HCT116 (cell line): Measurements from ENCODE around the gene SAXO2. TPM values are rescaled to one million over a fixed set of nuclear protein-coding genes. Genes with fewer than 3 reads are reported as not detected.
"Not testable (repeated sequence)": the region's sequence is repeated elsewhere in the genome, so short reads cannot be mapped to it uniquely, and the experiment has no call there.

ENCODE experiments used
- ATAC-seq: fragments of 200-7000 bp; cut with Tn5 transposase; 2 replicates; pipeline ENCODE4 v1.9.1; 2020; ENCODE audit warnings: mild to moderate bottlenecking, moderate library complexity
- BruUV-seq: library from RNA; stranded (reverse); fragments of 400-500 nt; replicated peaks from 2 replicates; lab custom pipeline; 2021; lab: Mats Ljungman, UMichigan
- CTCF ChIA-PET: fragments of 300-600 bp; sonication (Branson Sonifier 250); formaldehyde crosslinking; loops from one replicate; lab custom pipeline; 2021; ENCODE audit warnings: antibody characterized with exemption; lab: Charles Lee
- POLR2A ChIA-PET: fragments of 300-600, 350-600 bp; sonication (Branson Sonifier 250); formaldehyde crosslinking; loops from one replicate; lab custom pipeline; 2021; ENCODE audit warnings: antibody characterized with exemption; lab: Charles Lee
- RAD21 ChIA-PET, 2 experiments: fragments of 300-600 bp; sonication (Branson Sonifier 250); formaldehyde crosslinking; loops; one replicate each; lab custom pipeline; 2023; ENCODE audit warnings: low total read pairs in 2 of 2; ENCODE audit not compliant: uncharacterized antibody in 2 of 2, unreplicated experiment in 2 of 2, low non-redundant PET in 1 of 2; lab: Charles Lee
- DNase-seq: peaks from one replicate; pipeline ENCODE4 v3.0.0-alpha.2; 2010; ENCODE audit warnings: low read depth, low spot score
- H2AFZ ChIP-seq: fragments of 200-600 bp; shearing (Covaris generic), sonication (generic); 2 replicates; pipeline ENCODE4 v1.6.1; 2017; ENCODE audit warnings: low read depth, mixed run types, mixed read lengths, antibody characterized with exemption, low read length; ENCODE audit not compliant: poor library complexity, severe bottlenecking
- H3K27ac ChIP-seq: 2 replicates; pipeline ENCODE4 v1.5.1; 2012; ENCODE audit warnings: low read depth, low read length
- H3K27me3 ChIP-seq: fragments of 200-600 bp; sonication (generic); 2 replicates; pipeline ENCODE4 v1.6.1; 2016; ENCODE audit warnings: mixed run types, low read length, mixed read lengths; ENCODE audit not compliant: insufficient read depth
- H3K36me3 ChIP-seq, 2 experiments: fragments of 200-500 bp in 1 of 2; fragments of 200-600 bp in 1 of 2; sonication (Bioruptor generic) in 1 of 2; sonication (generic) in 1 of 2; 2 replicates each; pipeline versions ENCODE4 v1.5.1 to v1.6.1; 2014 to 2016; ENCODE audit warnings: low read length in 2 of 2, inconsistent platforms in 1 of 2, mixed read lengths in 1 of 2, mixed run types in 1 of 2; ENCODE audit not compliant: insufficient read depth in 2 of 2, control insufficient read depth in 1 of 2
- H3K4me1 ChIP-seq, 2 experiments: fragments of 200-600 bp in 1 of 2; sonication (generic) in 1 of 2; 2 replicates each; pipeline versions ENCODE4 v1.5.1 to v1.6.1; 2012 to 2017; ENCODE audit warnings: low read length in 2 of 2, inconsistent platforms in 1 of 2, mild to moderate bottlenecking in 1 of 2, mixed read lengths in 1 of 2, mixed run types in 1 of 2, moderate library complexity in 1 of 2; ENCODE audit not compliant: insufficient read depth in 2 of 2, control insufficient read depth in 1 of 2
- H3K4me2 ChIP-seq: fragments of 200-600 bp; sonication (generic); 2 replicates; pipeline ENCODE4 v1.6.1; 2017; ENCODE audit warnings: mixed run types, low read length, mixed read lengths
- H3K4me3 ChIP-seq, 2 experiments: fragments of 200-600 bp in 1 of 2; sonication (generic) in 1 of 2; replicated peaks in 1 of 2; 2 replicates each; pipeline ENCODE4 v1.5.1; 2011 to 2016; ENCODE audit warnings: low read length in 2 of 2, control low read depth in 1 of 2, low read depth in 1 of 2, mild to moderate bottlenecking in 1 of 2, mixed read lengths in 1 of 2, mixed run types in 1 of 2
- H3K79me2 ChIP-seq: fragments of 200-600 bp; sonication (generic); 2 replicates; pipeline ENCODE4 v1.6.1; 2017; ENCODE audit warnings: mild to moderate bottlenecking, mixed run types, low read length, moderate library complexity, mixed read lengths; ENCODE audit not compliant: insufficient read depth
- H3K9ac ChIP-seq: fragments of 200-600 bp; sonication (generic); 2 replicates; pipeline ENCODE4 v1.6.1; 2016; ENCODE audit warnings: low read length, mixed read lengths
- H3K9me2 ChIP-seq: fragments of 200-600 bp; sonication (generic), shearing (Covaris generic); 2 replicates; pipeline ENCODE4 v1.6.1; 2017; ENCODE audit warnings: mixed run types, mild to moderate bottlenecking, moderate library complexity; ENCODE audit not compliant: insufficient read depth
- H3K9me3 ChIP-seq, 2 experiments: fragments of 200-500 bp in 1 of 2; fragments of 200-600 bp in 1 of 2; sonication (Bioruptor generic) in 1 of 2; sonication (generic) in 1 of 2; 2 replicates each; pipeline ENCODE4 v1.6.1; 2014 to 2017; ENCODE audit warnings: low read length in 2 of 2, mixed read lengths in 2 of 2, inconsistent platforms in 1 of 2, low read depth in 1 of 2, mild to moderate bottlenecking in 1 of 2, mixed run types in 1 of 2, moderate library complexity in 1 of 2; ENCODE audit not compliant: control insufficient read depth in 1 of 2, insufficient read depth in 1 of 2
- H4K20me1 ChIP-seq: fragments of 200-600 bp; sonication (generic), shearing (Covaris generic); 2 replicates; pipeline ENCODE4 v1.6.1; 2017; ENCODE audit warnings: mixed run types, mild to moderate bottlenecking, moderate library complexity; ENCODE audit not compliant: insufficient read depth
- CBX3 ChIP-seq: IDR thresholded peaks from 2 replicates; pipeline ENCODE4 v1.6.1; 2012; ENCODE audit warnings: low read depth
- CEBPB ChIP-seq: IDR thresholded peaks from 2 replicates; pipeline ENCODE4 v1.6.1; 2012; ENCODE audit warnings: low read depth
- EGR1 ChIP-seq: IDR thresholded peaks from 2 replicates; pipeline ENCODE4 v1.6.1; 2012; ENCODE audit warnings: low read depth
- FOSL1 ChIP-seq: IDR thresholded peaks from 2 replicates; pipeline ENCODE4 v1.6.1; 2012; ENCODE audit warnings: low read depth
- SP1 ChIP-seq: IDR thresholded peaks from 2 replicates; pipeline ENCODE4 v1.6.1; 2012; ENCODE audit warnings: low read depth
- SRF ChIP-seq: IDR thresholded peaks from 2 replicates; pipeline ENCODE4 v1.6.1; 2012; ENCODE audit warnings: low read depth
- YY1 ChIP-seq: IDR thresholded peaks from 2 replicates; pipeline ENCODE4 v1.6.1; 2011; ENCODE audit warnings: low read length, low read depth, moderate library complexity, mild to moderate bottlenecking; ENCODE audit not compliant: insufficient replicate concordance; ENCODE audit errors: extremely low read depth
- intact Hi-C: fragments of 100-400 bp; cut with micrococcal nuclease; formaldehyde crosslinking; loops from 2 replicates; pipeline ENCODE4 v1.10.0; 2022
- total RNA-seq: library from RNA; stranded (reverse); gene quantifications from one replicate; pipeline ENCODE4 v1.2.1, GENCODE V29; 2021; ENCODE audit not compliant: unreplicated experiment
- TF ChIP-seq, protein P1 (sequence below): IDR thresholded peaks from 2 replicates; pipeline ENCODE4 v1.6.1; 2012
- TF ChIP-seq, protein P2 (sequence below), 3 experiments: fragments of 200-600 bp in 1 of 3; sonication (generic) in 1 of 3; IDR thresholded peaks in 2 of 3; conservative IDR thresholded peaks in 1 of 3; 2 replicates each; pipeline ENCODE4 v1.5.1; 2012 to 2017; ENCODE audit warnings: low read depth in 2 of 3, low read length in 2 of 3, antibody characterized with exemption in 1 of 3, borderline replicate concordance in 1 of 3, control low read depth in 1 of 3, mild to moderate bottlenecking in 1 of 3, mixed read lengths in 1 of 3, mixed run types in 1 of 3, moderate library complexity in 1 of 3; ENCODE audit not compliant: insufficient read depth in 1 of 3
- TF ChIP-seq, protein P3 (sequence below): IDR thresholded peaks from 2 replicates; pipeline ENCODE4 v1.6.1; 2012; ENCODE audit warnings: low read depth

Gene SAXO2
- total RNA-seq, 1 experiment from 2014 or later, result 5.7 TPM

DNA sequence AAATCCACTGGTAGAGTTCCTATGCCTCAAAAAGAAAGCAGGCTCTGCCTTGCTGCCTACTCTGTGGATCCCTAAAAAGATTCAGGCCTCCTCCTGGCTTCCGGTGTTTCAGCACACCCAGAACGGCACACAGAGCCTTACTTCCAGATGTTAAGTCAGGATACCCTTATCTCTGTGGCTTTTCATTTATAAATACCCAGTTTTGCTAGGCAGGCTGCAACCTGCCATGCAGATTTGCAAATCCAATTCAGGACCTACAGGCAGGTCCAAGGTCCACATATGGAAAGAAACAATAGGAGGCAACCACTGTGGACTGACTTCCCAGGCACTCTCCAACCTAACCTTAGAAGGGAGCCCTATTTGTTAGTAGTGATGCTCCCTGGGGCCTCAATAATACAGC, 30.8 kb upstream of the SAXO2 start:
- CTCF ChIA-PET, result no interaction called here
- Histone ChIP-seq H3K4me2 (no peak overlapping the region), H3K4me1 (no peaks in the 10 kb centered on the region), H3K36me3 (peaks cover 0 to 3% of the 10 kb centered on the region in 2 experiments; a peak in 1 of 4 replicates), H3K9ac (no peak overlapping the region), H2AFZ (no peak overlapping the region), H4K20me1 (no peaks in the 10 kb centered on the region), H3K9me2 (no peaks in the 10 kb centered on the region), H3K4me3 (no peak overlapping the region), H3K27ac (no peak overlapping the region), H3K27me3 (no peaks in the 10 kb centered on the region), H3K9me3 (no peaks in the 10 kb centered on the region), H3K79me2 (no peaks in the 10 kb centered on the region)
- TF ChIP-seq SRF, result no peak
- TF ChIP-seq CEBPB, result no peak
- TF ChIP-seq, protein P1, sequence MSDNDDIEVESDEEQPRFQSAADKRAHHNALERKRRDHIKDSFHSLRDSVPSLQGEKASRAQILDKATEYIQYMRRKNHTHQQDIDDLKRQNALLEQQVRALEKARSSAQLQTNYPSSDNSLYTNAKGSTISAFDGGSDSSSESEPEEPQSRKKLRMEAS, result no peak
- TF ChIP-seq, protein P2, sequence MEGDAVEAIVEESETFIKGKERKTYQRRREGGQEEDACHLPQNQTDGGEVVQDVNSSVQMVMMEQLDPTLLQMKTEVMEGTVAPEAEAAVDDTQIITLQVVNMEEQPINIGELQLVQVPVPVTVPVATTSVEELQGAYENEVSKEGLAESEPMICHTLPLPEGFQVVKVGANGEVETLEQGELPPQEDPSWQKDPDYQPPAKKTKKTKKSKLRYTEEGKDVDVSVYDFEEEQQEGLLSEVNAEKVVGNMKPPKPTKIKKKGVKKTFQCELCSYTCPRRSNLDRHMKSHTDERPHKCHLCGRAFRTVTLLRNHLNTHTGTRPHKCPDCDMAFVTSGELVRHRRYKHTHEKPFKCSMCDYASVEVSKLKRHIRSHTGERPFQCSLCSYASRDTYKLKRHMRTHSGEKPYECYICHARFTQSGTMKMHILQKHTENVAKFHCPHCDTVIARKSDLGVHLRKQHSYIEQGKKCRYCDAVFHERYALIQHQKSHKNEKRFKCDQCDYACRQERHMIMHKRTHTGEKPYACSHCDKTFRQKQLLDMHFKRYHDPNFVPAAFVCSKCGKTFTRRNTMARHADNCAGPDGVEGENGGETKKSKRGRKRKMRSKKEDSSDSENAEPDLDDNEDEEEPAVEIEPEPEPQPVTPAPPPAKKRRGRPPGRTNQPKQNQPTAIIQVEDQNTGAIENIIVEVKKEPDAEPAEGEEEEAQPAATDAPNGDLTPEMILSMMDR (IDR thresholded peaks at IDR 0.05 in 2 of 3, conservative IDR thresholded peaks at IDR 0.05 in 1 of 3; ENCODE audit: borderline replicate concordance in 1 of 3, insufficient read depth in 1 of 3, low read depth in 2 of 3, low read length in 2 of 3), result no peak
- TF ChIP-seq YY1, result no peak
- TF ChIP-seq, protein P3, sequence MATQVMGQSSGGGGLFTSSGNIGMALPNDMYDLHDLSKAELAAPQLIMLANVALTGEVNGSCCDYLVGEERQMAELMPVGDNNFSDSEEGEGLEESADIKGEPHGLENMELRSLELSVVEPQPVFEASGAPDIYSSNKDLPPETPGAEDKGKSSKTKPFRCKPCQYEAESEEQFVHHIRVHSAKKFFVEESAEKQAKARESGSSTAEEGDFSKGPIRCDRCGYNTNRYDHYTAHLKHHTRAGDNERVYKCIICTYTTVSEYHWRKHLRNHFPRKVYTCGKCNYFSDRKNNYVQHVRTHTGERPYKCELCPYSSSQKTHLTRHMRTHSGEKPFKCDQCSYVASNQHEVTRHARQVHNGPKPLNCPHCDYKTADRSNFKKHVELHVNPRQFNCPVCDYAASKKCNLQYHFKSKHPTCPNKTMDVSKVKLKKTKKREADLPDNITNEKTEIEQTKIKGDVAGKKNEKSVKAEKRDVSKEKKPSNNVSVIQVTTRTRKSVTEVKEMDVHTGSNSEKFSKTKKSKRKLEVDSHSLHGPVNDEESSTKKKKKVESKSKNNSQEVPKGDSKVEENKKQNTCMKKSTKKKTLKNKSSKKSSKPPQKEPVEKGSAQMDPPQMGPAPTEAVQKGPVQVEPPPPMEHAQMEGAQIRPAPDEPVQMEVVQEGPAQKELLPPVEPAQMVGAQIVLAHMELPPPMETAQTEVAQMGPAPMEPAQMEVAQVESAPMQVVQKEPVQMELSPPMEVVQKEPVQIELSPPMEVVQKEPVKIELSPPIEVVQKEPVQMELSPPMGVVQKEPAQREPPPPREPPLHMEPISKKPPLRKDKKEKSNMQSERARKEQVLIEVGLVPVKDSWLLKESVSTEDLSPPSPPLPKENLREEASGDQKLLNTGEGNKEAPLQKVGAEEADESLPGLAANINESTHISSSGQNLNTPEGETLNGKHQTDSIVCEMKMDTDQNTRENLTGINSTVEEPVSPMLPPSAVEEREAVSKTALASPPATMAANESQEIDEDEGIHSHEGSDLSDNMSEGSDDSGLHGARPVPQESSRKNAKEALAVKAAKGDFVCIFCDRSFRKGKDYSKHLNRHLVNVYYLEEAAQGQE, result no peak
- TF ChIP-seq EGR1, result no peak
- no peak for TF ChIP-seq SP1
- TF ChIP-seq FOSL1, result no peak
- no peak for TF ChIP-seq CBX3
- intact Hi-C loops, result no loop called here
- no peak for ATAC-seq
- POLR2A ChIA-PET, result no interaction called here
- RAD21 ChIA-PET, result no interaction called here
- DNase-seq, result no peak
- no TSS peak for BruUV-seq

DNA sequence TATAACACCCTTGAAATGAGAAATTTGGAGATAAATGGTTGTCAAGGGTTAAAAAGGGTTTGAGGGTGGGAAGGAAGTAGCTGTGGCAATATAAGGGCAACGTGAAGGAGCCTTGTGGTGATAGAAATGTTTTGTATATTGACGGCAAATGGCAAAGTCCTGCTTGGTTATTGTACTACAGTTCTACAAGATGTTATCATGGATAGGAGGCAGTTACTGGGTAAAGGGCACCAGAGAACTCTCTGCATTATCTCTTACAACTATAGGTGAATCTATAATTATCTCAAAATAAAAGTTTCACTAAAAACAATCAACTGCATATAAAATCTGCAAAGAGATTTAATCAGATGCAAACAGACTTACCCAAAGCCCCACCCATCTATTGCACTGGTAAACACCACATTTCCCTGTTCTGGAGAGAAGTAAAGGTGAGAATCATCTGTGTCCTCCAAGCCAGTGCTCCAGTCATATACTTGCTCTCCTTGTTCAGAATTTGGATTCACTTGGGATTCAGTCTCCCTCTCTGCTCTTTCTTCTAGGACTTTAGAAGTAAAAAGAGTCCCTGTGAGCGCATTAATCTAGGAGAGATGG, 24.6 kb upstream of the SAXO2 start:
- intact Hi-C loops, BruUV-seq: not testable (repeated sequence)

More for the DNA sequence above, 24.6 kb upstream of the SAXO2 start:
- H3K4me3 ChIP-seq, H3K79me2 ChIP-seq, H3K36me3 ChIP-seq, H3K9ac ChIP-seq, H3K9me3 ChIP-seq, H2AFZ ChIP-seq, H3K9me2 ChIP-seq, H3K27me3 ChIP-seq, CTCF ChIA-PET, DNase-seq, H3K4me1 ChIP-seq, RAD21 ChIA-PET, H3K27ac ChIP-seq, H4K20me1 ChIP-seq, POLR2A ChIA-PET, ATAC-seq, H3K4me2 ChIP-seq: not testable (repeated sequence)
